Liver (tissue), 9 donors: Measurements from ENCODE around the gene CUEDC1. TPM values are rescaled to one million over a fixed set of nuclear protein-coding genes. Genes with fewer than 3 reads are reported as not detected.

ENCODE experiments used
- DNase-seq: peaks from one replicate; pipeline ENCODE4 v3.0.0-alpha.2; 2017; ENCODE audit warnings: low spot score
- H3K27ac ChIP-seq, 2 donors: one replicate each; pipeline ENCODE4 v1.7.0; 2013; ENCODE audit warnings: inconsistent platforms in 2 of 2, low read length in 2 of 2, control low read depth in 1 of 2, low read depth in 1 of 2, mild to moderate bottlenecking in 1 of 2
- H3K27me3 ChIP-seq, 4 donors: one replicate each; pipeline versions ENCODE4 v1.6.1 to v1.7.0; 2013; ENCODE audit warnings: low read length in 3 of 4, inconsistent platforms in 1 of 4, mild to moderate bottlenecking in 1 of 4, moderate library complexity in 1 of 4; ENCODE audit not compliant: control insufficient read depth in 4 of 4, insufficient read depth in 4 of 4
- H3K36me3 ChIP-seq, 4 donors: one replicate each; pipeline versions ENCODE4 v1.6.1 to v1.7.0; 2013; ENCODE audit warnings: low read length in 3 of 4, mild to moderate bottlenecking in 3 of 4, low read depth in 1 of 4, moderate library complexity in 1 of 4; ENCODE audit not compliant: control insufficient read depth in 4 of 4, insufficient read depth in 3 of 4
- H3K4me1 ChIP-seq, 4 donors: one replicate each; pipeline versions ENCODE4 v1.6.1 to v1.7.0; 2013; ENCODE audit warnings: low read length in 3 of 4, mild to moderate bottlenecking in 3 of 4, moderate library complexity in 1 of 4; ENCODE audit not compliant: control insufficient read depth in 4 of 4, insufficient read depth in 4 of 4
- H3K4me3 ChIP-seq, 3 donors: one replicate each; pipeline versions ENCODE4 v1.6.1 to v1.7.0; 2013; ENCODE audit warnings: low read length in 3 of 3, control low read depth in 1 of 3, low read depth in 1 of 3, mild to moderate bottlenecking in 1 of 3
- H3K9ac ChIP-seq, 2 donors: one replicate each; pipeline ENCODE4 v1.7.0; 2013; ENCODE audit warnings: low read length in 2 of 2, mild to moderate bottlenecking in 2 of 2, moderate library complexity in 2 of 2, control low read depth in 1 of 2, low read depth in 1 of 2
- H3K9me3 ChIP-seq, 4 donors: one replicate each; pipeline versions ENCODE4 v1.6.1 to v1.7.0; 2013; ENCODE audit warnings: low read length in 3 of 4; ENCODE audit not compliant: control insufficient read depth in 4 of 4
- CTCF ChIP-seq: fragments of 150-350 bp; IDR thresholded peaks from 2 replicates; pipeline ENCODE4 v1.5.1; 2017; ENCODE audit warnings: improper control_type of control experiment, low read depth, low read length; ENCODE audit not compliant: missing input control
- HNF4G ChIP-seq: IDR thresholded peaks from 2 replicates; pipeline ENCODE4 v1.6.1; 2016; ENCODE audit warnings: antibody characterized with exemption
- NR2F2 ChIP-seq: IDR thresholded peaks from 2 replicates; pipeline ENCODE4 v1.6.1; 2016; ENCODE audit warnings: antibody characterized with exemption
- RXRA ChIP-seq, 2 donors: IDR thresholded peaks; 2 replicates each; pipeline ENCODE4 v1.6.1; 2017 to 2018; ENCODE audit warnings: antibody characterized with exemption in 2 of 2, mild to moderate bottlenecking in 1 of 2
- TAF1 ChIP-seq: conservative IDR thresholded peaks from 2 replicates; pipeline ENCODE4 v1.6.1; 2016; ENCODE audit warnings: antibody characterized with exemption, mild to moderate bottlenecking
- YY1 ChIP-seq: IDR thresholded peaks from 2 replicates; pipeline ENCODE4 v1.6.1; 2016; ENCODE audit warnings: antibody characterized with exemption, mild to moderate bottlenecking
- ZBTB33 ChIP-seq: IDR thresholded peaks from 2 replicates; pipeline ENCODE4 v1.6.1; 2016; ENCODE audit warnings: antibody characterized with exemption
- WGBS: extraction: QIAGEN DNeasy Blood & Tissue Kit; methylation state at CpG from one replicate; pipeline ENCODE4 v1.1.7; 2013; 5-methylcytosine and 5-hydroxymethylcytosine counted together
- polyA plus RNA-seq, 2 donors: library from polyadenylated mRNA; stranded (reverse) in 1 of 2; unstranded in 1 of 2; fragments of 200-250 nt in 1 of 2; fragments of >200 nt in 1 of 2; fragmentation: Nextera tagmentation in 1 of 2; extraction: Ambion mirVana in 1 of 2; gene quantifications; one replicate each; pipeline versions ENCODE4 v1.2.1 to v1.2.3, GENCODE V29; 2013 to 2015
- total RNA-seq, 2 donors: library from RNA; depleted of rRNA; stranded (reverse); fragments of >200 nt; gene quantifications; one replicate each; pipeline ENCODE4 v1.2.3, GENCODE V29; 2014
- TF ChIP-seq, protein P1 (sequence below): IDR thresholded peaks from 2 replicates; pipeline ENCODE4 v1.6.1; 2016; ENCODE audit warnings: antibody characterized with exemption, mild to moderate bottlenecking
- TF ChIP-seq, protein P2 (sequence below): IDR thresholded peaks from 2 replicates; pipeline ENCODE4 v1.6.1; 2016; ENCODE audit warnings: antibody characterized with exemption
- donor health status: healthy.
- donor health status: healthy.
- donor health status: healthy.
- donor health status: healthy.
- donor health status: healthy.

CUEDC1 gene
- total and polyA plus RNA-seq, 4 donors = 2.6 to 4.9 (median 3.4) TPM

DNA sequence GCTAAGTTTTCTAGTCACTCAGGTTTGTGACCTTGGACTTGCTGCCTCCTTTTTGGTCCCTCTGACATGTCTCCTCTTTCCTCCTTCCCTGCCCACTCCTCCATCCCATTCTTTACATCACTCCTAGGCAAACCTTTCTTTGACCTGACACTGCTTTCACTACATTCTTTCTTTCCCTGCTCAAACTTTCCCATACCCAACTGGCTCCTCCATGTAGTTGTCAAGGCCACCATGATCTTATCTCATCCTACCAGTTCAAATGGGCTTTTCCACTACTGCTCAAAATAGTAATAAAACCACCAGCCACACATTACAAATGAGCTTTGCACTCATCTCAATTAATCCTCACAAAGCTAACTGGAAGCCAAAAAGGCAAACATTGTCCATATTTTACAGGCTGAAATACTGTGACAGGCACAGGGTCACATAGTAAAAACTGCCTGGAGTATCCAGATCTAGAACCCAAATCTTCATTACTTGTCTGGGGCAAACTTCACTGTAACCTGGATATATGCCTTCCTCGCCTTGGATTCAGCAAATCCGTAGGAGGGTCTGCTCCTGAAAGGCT lies 119.8 kb downstream of the CUEDC1 start:
- Histone ChIP-seq H3K9ac (no peak overlapping the region), H3K36me3 (peaks cover 0 to 14% (median 11%) of the 10 kb centered on the region in 4 donors), H3K4me1 (peaks cover 2 to 21% (median 18%) of the 10 kb centered on the region in 4 donors), H3K9me3 (no peaks in the 10 kb centered on the region), H3K27ac (no peak overlapping the region), H3K27me3 (no peaks in the 10 kb centered on the region), H3K4me3 (no peak overlapping the region)
- WGBS = 97% methylated on average over 2 of the region's 2 CpGs
- DNase-seq = no peak
- TF ChIP-seq, protein P1, sequence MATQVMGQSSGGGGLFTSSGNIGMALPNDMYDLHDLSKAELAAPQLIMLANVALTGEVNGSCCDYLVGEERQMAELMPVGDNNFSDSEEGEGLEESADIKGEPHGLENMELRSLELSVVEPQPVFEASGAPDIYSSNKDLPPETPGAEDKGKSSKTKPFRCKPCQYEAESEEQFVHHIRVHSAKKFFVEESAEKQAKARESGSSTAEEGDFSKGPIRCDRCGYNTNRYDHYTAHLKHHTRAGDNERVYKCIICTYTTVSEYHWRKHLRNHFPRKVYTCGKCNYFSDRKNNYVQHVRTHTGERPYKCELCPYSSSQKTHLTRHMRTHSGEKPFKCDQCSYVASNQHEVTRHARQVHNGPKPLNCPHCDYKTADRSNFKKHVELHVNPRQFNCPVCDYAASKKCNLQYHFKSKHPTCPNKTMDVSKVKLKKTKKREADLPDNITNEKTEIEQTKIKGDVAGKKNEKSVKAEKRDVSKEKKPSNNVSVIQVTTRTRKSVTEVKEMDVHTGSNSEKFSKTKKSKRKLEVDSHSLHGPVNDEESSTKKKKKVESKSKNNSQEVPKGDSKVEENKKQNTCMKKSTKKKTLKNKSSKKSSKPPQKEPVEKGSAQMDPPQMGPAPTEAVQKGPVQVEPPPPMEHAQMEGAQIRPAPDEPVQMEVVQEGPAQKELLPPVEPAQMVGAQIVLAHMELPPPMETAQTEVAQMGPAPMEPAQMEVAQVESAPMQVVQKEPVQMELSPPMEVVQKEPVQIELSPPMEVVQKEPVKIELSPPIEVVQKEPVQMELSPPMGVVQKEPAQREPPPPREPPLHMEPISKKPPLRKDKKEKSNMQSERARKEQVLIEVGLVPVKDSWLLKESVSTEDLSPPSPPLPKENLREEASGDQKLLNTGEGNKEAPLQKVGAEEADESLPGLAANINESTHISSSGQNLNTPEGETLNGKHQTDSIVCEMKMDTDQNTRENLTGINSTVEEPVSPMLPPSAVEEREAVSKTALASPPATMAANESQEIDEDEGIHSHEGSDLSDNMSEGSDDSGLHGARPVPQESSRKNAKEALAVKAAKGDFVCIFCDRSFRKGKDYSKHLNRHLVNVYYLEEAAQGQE = no peak
- TF ChIP-seq RXRA (IDR thresholded peaks at IDR 0.05) (no peak), HNF4G (no peak), TAF1 (no peak), NR2F2 (no peak), CTCF (no peak), ZBTB33 (no peak)
- TF ChIP-seq, protein P2, sequence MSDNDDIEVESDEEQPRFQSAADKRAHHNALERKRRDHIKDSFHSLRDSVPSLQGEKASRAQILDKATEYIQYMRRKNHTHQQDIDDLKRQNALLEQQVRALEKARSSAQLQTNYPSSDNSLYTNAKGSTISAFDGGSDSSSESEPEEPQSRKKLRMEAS = no peak

- WGBS = 78% methylated on average over 13 of the region's 13 CpGs
Observed at GRCh38 chr17:57834146-57834741, 121.0 kb downstream of the CUEDC1 start.

More at GRCh38 chr17:57834146-57834741, 121.0 kb downstream of the CUEDC1 start:
- Histone ChIP-seq H3K27ac (no peak overlapping the region), H3K36me3 (peaks cover 0 to 6% (median 4%) of the 10 kb centered on the region in 4 donors), H3K4me3 (no peak overlapping the region), H3K9ac (no peak overlapping the region), H3K4me1 (peaks cover 2 to 21% (median 18%) of the 10 kb centered on the region in 4 donors), H3K9me3 (no peaks in the 10 kb centered on the region), H3K27me3 (no peaks in the 10 kb centered on the region)
- TF ChIP-seq CTCF = peak; percentile 4
- no peak for TF ChIP-seq YY1
- DNase-seq = no peak
